LNCaP clone FGC (cell line): ENCODE data around the gene CD19.
"Not testable (repeated sequence)": the region's sequence is repeated elsewhere in the genome, so short reads cannot be mapped to it uniquely, and the experiment has no call there.

Experiments used
- DNase-seq: peaks from one replicate; pipeline ENCODE4 v3.0.0-alpha.2; 2011; ENCODE audit warnings: low read depth
- H3K4me3 ChIP-seq: 2 replicates; pipeline ENCODE4 v1.5.1; 2011; ENCODE audit warnings: mild to moderate bottlenecking, low read depth, low read length, control low read depth
- CTCF ChIP-seq: IDR thresholded peaks from 2 replicates; pipeline ENCODE4 v1.5.1; 2012; ENCODE audit warnings: mild to moderate bottlenecking; ENCODE audit not compliant: control insufficient read depth, insufficient read depth; ENCODE audit errors: extremely low read depth

CD19 gene

GRCh38 chr16:28918698-28919097, 13.1 kb upstream of the CD19 start:
- no peak for TF ChIP-seq CTCF
- no peak for DNase-seq
- H3K4me3 ChIP-seq = no peak overlapping the region

DNA sequence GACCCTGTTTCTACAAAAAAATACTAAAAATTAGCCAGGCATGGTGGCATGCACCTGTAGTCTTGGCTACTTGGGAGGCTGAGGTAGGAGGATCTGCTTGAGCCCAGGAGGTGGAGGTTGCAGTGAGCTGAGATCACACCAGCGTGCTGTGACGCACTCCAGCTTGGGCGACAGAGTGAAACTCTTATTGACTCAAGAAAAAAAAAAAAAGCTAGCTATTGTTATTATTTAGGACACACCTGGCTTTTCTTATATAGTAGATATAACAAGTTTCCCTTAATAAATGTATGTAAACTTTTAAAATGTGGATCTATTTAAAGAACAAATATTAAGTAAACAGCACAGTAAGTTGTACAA, 8.6 kb upstream of the CD19 start:
- TF ChIP-seq CTCF = no peak
- H3K4me3 ChIP-seq = peak overlapping the region; percentile 81
- DNase-seq = peak; percentile 67

GRCh38 chr16:28923652-28924398, 7.9 kb upstream of the CD19 start:
- no peak for DNase-seq
- peak overlapping the region; percentile 81 for H3K4me3 ChIP-seq

DNA sequence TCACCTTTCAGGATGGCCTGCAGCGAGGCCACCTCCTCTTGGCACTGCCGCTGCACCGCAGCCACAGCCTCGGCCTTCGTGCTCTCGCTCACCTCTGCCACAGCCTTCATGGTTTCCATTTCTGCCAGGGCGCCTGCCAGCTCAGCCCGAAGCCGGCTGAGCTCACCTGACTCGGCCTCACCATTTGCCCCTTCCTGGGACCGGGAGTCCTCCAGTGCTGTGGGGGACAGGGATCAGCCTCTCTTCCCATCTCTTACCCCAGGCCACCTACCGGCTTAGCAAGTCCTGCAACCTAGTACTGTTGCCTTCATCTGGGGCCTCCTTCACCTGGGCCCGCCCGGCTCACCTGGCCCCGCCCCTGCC, 7.4 kb upstream of the CD19 start:
- DNase-seq = no peak
- H3K4me3 ChIP-seq = peak overlapping the region; percentile 81
- TF ChIP-seq CTCF = no peak

More at GRCh38 chr16:28923652-28924398, 7.9 kb upstream of the CD19 start:
- TF ChIP-seq CTCF = no peak

GRCh38 chr16:28924762-28925385, 6.9 kb upstream of the CD19 start, which contains the start of gene RABEP2:
RABEP2 (minus strand) TSS chr16:28925238; CDS start chr16:28925163, 75 bp downstream.
- no peak for TF ChIP-seq CTCF
- H3K4me3 ChIP-seq = peak within 1 kb of the TSS; percentile 81
- peak; percentile 93 for DNase-seq

DNA sequence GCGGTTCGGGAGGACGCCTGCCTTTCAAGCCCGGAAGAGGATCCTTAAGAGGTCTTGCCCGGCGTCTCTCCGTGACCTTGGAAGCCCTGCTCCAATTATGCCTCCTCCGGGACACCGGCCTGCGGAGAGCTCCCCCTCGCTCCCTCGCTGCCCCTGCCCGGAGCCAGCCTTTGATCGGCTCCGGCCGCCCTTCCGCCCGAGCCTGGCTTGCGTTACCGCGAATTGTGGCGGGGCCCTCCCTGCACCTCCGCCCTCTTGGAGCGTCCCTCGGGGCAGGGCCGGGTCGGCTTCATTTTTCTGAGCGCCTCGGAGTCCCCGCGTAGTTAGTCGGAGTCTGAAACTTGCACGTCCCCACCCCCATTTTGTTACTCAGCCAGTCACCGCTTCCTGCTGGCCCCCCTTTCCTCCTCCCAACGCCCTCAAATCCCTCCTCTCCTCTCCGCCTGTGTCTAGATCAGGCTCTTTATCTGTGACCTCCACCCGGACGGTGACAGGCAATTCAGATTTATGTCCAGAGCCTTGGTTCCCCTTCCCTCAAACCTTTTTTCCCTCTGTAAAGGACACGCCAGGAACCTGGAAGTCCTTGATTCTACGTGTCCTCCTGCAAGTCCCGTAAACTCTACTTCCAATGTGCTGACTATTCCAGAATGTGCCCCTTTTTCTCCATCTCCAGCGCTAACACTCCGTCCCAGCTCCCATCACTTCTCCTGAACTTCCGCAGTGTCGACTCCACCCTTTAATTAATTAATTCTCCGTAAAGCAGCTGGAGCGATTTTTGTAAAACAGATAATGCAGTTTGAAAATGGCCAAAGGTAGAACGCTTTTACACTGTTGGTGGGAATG, 6.2 kb upstream of the CD19 start:
- peak overlapping the region; percentile 81 for H3K4me3 ChIP-seq
- TF ChIP-seq CTCF = no peak
- no peak for DNase-seq

DNA sequence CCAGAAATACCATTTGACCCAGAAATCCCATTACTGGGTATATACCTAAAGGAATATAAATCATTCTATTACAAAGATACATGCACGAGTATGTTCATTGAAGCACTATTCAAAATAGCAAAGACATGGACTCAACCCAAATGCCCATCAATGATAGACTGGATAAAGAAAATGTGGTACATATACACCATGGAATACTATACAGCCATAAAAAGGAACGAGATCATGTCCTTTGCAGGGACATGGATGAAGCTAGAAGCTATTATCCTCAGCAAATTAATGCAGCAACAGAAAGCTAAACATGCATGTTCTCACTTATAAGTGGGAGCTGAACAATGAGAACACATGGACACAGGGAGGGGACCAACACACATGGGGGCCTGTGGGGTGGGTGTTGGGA, 5.5 kb upstream of the CD19 start:
- H3K4me3 ChIP-seq, DNase-seq: not testable (repeated sequence)
